Keratinocyte (primary cell): ENCODE data around the gene ATP9B.

Experiments used
- EZH2 ChIP-seq: IDR thresholded peaks from one replicate; pipeline ENCODE4 v1.6.1; 2012; ENCODE audit warnings: inconsistent platforms, mild to moderate bottlenecking, low read length, moderate library complexity
- TF ChIP-seq, protein P1 (sequence below), 3 experiments: IDR thresholded peaks in 1 of 3; conservative IDR thresholded peaks in 1 of 3; optimal IDR thresholded peaks in 1 of 3; 2 replicates in 2 of 3; 3 replicates in 1 of 3; pipeline versions ENCODE3 to v1.5.1; 2011; ENCODE audit warnings: low read length in 3 of 3, mild to moderate bottlenecking in 3 of 3, moderate library complexity in 2 of 3, control low read depth in 1 of 3, inconsistent platforms in 1 of 3; ENCODE audit not compliant: insufficient read depth in 2 of 3; ENCODE audit errors: extremely low read depth in 1 of 3

DNA sequence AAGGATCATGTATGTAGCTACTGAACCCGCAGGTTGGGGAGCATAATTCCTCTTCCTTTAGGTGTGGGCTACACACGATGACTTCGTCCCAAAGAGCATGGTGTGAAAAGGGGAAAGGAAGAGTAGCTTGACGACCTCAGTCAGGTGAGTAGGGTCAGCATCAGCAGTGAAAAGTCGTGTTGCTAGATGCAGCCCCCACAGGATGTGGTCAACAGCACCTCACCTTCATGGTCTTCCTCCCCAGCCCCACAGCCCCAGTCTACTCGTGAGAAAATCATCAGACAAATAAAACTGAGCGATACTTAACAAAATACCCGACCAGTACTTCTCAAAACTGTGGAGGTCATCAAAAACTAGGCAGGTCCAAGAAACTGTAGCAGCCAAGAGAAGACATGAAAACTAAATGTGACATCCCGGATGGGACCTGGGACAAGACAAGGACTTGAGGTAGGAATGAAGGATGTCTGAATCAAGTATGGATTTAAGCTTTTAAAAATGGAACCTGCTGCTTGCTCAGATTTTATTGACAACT is 249.0 kb downstream of the ATP9B start:
- TF ChIP-seq, protein P1, sequence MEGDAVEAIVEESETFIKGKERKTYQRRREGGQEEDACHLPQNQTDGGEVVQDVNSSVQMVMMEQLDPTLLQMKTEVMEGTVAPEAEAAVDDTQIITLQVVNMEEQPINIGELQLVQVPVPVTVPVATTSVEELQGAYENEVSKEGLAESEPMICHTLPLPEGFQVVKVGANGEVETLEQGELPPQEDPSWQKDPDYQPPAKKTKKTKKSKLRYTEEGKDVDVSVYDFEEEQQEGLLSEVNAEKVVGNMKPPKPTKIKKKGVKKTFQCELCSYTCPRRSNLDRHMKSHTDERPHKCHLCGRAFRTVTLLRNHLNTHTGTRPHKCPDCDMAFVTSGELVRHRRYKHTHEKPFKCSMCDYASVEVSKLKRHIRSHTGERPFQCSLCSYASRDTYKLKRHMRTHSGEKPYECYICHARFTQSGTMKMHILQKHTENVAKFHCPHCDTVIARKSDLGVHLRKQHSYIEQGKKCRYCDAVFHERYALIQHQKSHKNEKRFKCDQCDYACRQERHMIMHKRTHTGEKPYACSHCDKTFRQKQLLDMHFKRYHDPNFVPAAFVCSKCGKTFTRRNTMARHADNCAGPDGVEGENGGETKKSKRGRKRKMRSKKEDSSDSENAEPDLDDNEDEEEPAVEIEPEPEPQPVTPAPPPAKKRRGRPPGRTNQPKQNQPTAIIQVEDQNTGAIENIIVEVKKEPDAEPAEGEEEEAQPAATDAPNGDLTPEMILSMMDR (optimal IDR thresholded peaks at IDR 0.05 in 1 of 3, IDR thresholded peaks at IDR 0.05 in 1 of 3, conservative IDR thresholded peaks at IDR 0.05 in 1 of 3; ENCODE audit: extremely low read depth in 1 of 3, insufficient read depth in 2 of 3, low read length in 3 of 3): no peak
- TF ChIP-seq EZH2: no peak
